Endothelial cell of umbilical vein (primary cell): Measurements from ENCODE around the gene KCNJ18. TPM values are rescaled to one million over a fixed set of nuclear protein-coding genes. Genes with fewer than 3 reads are reported as not detected.
"Not testable (repeated sequence)": the region's sequence is repeated elsewhere in the genome, so short reads cannot be mapped to it uniquely, and the experiment has no call there.

Experiments used
- BruUV-seq: library from RNA; stranded (reverse); fragments of 400-500 nt; replicated peaks from 2 replicates; lab custom pipeline; 2021; lab: Mats Ljungman, UMichigan
- CTCF ChIA-PET: fragments of 300-600, 350-600 bp; sonication (Branson Sonifier 250); formaldehyde crosslinking; loops from one replicate; lab custom pipeline; 2021; ENCODE audit warnings: antibody characterized with exemption, inconsistent platforms; lab: Charles Lee
- POLR2A ChIA-PET: fragments of 300-600, 350-600 bp; sonication (Branson Sonifier 250); formaldehyde crosslinking; loops from one replicate; lab custom pipeline; 2021; ENCODE audit warnings: antibody characterized with exemption, inconsistent platforms; lab: Charles Lee
- DNase-seq: peaks from one replicate; pipeline ENCODE4 v3.0.0-alpha.2; 2011; ENCODE audit warnings: low read depth, low spot score
- FAIRE-seq: peaks from 2 replicates; lab custom pipeline; 2011; peaks lifted over from hg19 to GRCh38; lab: Jason Lieb, UNC
- H2AFZ ChIP-seq: 2 replicates; pipeline ENCODE4 v1.6.0; 2012; ENCODE audit warnings: low read depth, low read length, control low read depth, inconsistent platforms
- H3K27ac ChIP-seq: 2 replicates; pipeline ENCODE4 v1.5.1; 2011; ENCODE audit warnings: low read depth, mild to moderate bottlenecking, control low read depth, low read length, moderate library complexity; ENCODE audit not compliant: insufficient read depth
- H3K27me3 ChIP-seq, 2 experiments: 2 replicates each; pipeline versions ENCODE4 v1.6.0 to v1.6.1; 2011; ENCODE audit warnings: low read length in 2 of 2, mixed read lengths in 1 of 2; ENCODE audit not compliant: control insufficient read depth in 2 of 2, insufficient read depth in 2 of 2
- H3K36me3 ChIP-seq, 2 experiments: 2 replicates in 1 of 2; 3 replicates in 1 of 2; pipeline ENCODE4 v1.5.1; 2011; ENCODE audit warnings: low read length in 2 of 2, mild to moderate bottlenecking in 1 of 2, moderate library complexity in 1 of 2; ENCODE audit not compliant: control insufficient read depth in 2 of 2, insufficient read depth in 2 of 2; ENCODE audit errors: extremely low read depth in 1 of 2
- H3K4me1 ChIP-seq: 3 replicates; pipeline ENCODE4 v1.5.1; 2011; ENCODE audit warnings: mild to moderate bottlenecking, low read length; ENCODE audit not compliant: control insufficient read depth, insufficient read depth; ENCODE audit errors: extremely low read depth
- H3K4me2 ChIP-seq: 2 replicates; pipeline ENCODE4 v1.6.1; 2011; ENCODE audit warnings: low read length, control low read depth, mixed read lengths; ENCODE audit not compliant: insufficient read depth
- H3K4me3 ChIP-seq, 3 experiments: fragments of 200-600 bp in 1 of 3; sonication (generic), shearing (Covaris generic) in 1 of 3; replicated peaks in 1 of 3; 2 replicates each; pipeline ENCODE4 v1.5.1; 2011 to 2016; ENCODE audit warnings: control low read depth in 3 of 3, low read length in 3 of 3, mild to moderate bottlenecking in 2 of 3, inconsistent platforms in 1 of 3, low read depth in 1 of 3, moderate library complexity in 1 of 3; ENCODE audit not compliant: insufficient read depth in 1 of 3
- H3K79me2 ChIP-seq: 2 replicates; pipeline ENCODE4 v1.6.0; 2012; ENCODE audit warnings: low read length, inconsistent platforms; ENCODE audit not compliant: control insufficient read depth, insufficient read depth
- H3K9ac ChIP-seq: replicated peaks from 2 replicates; pipeline ENCODE3; 2011; ENCODE audit warnings: low read length, control low read depth; ENCODE audit not compliant: insufficient read depth; ENCODE audit errors: extremely low read depth
- H3K9me1 ChIP-seq: replicated peaks from 3 replicates; pipeline ENCODE4 v1.6.0; 2011; ENCODE audit warnings: mild to moderate bottlenecking, low read length; ENCODE audit not compliant: control insufficient read depth, insufficient read depth; ENCODE audit errors: extremely low read depth
- H3K9me3 ChIP-seq: replicated peaks from 2 replicates; pipeline ENCODE4 v1.5.1; 2012; ENCODE audit warnings: low read length, inconsistent platforms; ENCODE audit not compliant: control insufficient read depth, insufficient read depth
- H4K20me1 ChIP-seq: replicated peaks from 2 replicates; pipeline ENCODE3; 2011; ENCODE audit warnings: mild to moderate bottlenecking, low read length; ENCODE audit not compliant: control insufficient read depth, insufficient read depth; ENCODE audit errors: extremely low read depth
- dilution Hi-C: fragments of 300-500 bp; cut with MboI; formaldehyde crosslinking; loops from one replicate; pipeline ENCODE4 v1.15.0; 2019; ENCODE audit warnings: low sequenced_read_pairs; ENCODE audit not compliant: extremely low pct_ligation_motif_present
- intact Hi-C: fragments of 100-400 bp; cut with micrococcal nuclease; formaldehyde crosslinking; loops from one replicate; pipeline ENCODE4 v1.10.0; 2022
- polyA plus RNA-seq, 4 experiments: library from polyadenylated mRNA; depleted of rRNA in 3 of 4; stranded (reverse) in 3 of 4; unstranded in 1 of 4; fragments of >200 nt; gene quantifications; 2 replicates each; pipeline versions ENCODE4 v1.2.1 to v1.2.3, GENCODE V29; 2011 to 2012; ENCODE audit warnings: missing spikeins in 1 of 4
- total RNA-seq: library from RNA; stranded (reverse); gene quantifications from 2 replicates; pipeline ENCODE4 v1.2.3, GENCODE V29; 2021

Gene KCNJ18
- total and polyA plus RNA-seq, 2 donors (not counting 3 experiments of a cell fraction or from before 2014, with no cell fraction given): not detected

GRCh38 chr17:21699573-21700236 is 7.4 kb downstream of the KCNJ18 start:
- CTCF ChIA-PET, H3K27me3 ChIP-seq, H3K4me3 ChIP-seq, DNase-seq, H3K9ac ChIP-seq, H3K27ac ChIP-seq, H3K9me1 ChIP-seq, FAIRE-seq, POLR2A ChIA-PET, BruUV-seq, H3K9me3 ChIP-seq, H3K4me1 ChIP-seq, H2AFZ ChIP-seq, H3K36me3 ChIP-seq, dilution Hi-C loops, H3K79me2 ChIP-seq, H4K20me1 ChIP-seq, H3K4me2 ChIP-seq, intact Hi-C loops: not testable (repeated sequence)

GRCh38 chr17:21701090-21701489 is 8.8 kb downstream of the KCNJ18 start:
- H3K9me1 ChIP-seq, H3K4me3 ChIP-seq, H3K27me3 ChIP-seq, DNase-seq, H3K9ac ChIP-seq, H3K36me3 ChIP-seq, H3K79me2 ChIP-seq, POLR2A ChIA-PET, H4K20me1 ChIP-seq, FAIRE-seq, H3K4me1 ChIP-seq, BruUV-seq, H3K27ac ChIP-seq, H3K4me2 ChIP-seq, H3K9me3 ChIP-seq, CTCF ChIA-PET, H2AFZ ChIP-seq, intact Hi-C loops, dilution Hi-C loops: not testable (repeated sequence)

- H3K27me3 ChIP-seq, H3K79me2 ChIP-seq, H3K36me3 ChIP-seq, H3K27ac ChIP-seq, H3K9me3 ChIP-seq, intact Hi-C loops, FAIRE-seq, H3K4me2 ChIP-seq, H3K9ac ChIP-seq, H4K20me1 ChIP-seq, BruUV-seq, H3K4me1 ChIP-seq, CTCF ChIA-PET, H3K9me1 ChIP-seq, H3K4me3 ChIP-seq, POLR2A ChIA-PET, H2AFZ ChIP-seq, DNase-seq, dilution Hi-C loops: not testable (repeated sequence)
Measured at GRCh38 chr17:21702029-21702428, 9.7 kb downstream of the KCNJ18 start.

- not testable (repeated sequence) for BruUV-seq
Measured at GRCh38 chr17:21702521-21702920, 10.2 kb downstream of the KCNJ18 start.

More at GRCh38 chr17:21702521-21702920, 10.2 kb downstream of the KCNJ18 start:
- H3K9ac ChIP-seq, H3K9me3 ChIP-seq, POLR2A ChIA-PET, H2AFZ ChIP-seq, H3K36me3 ChIP-seq, dilution Hi-C loops, H4K20me1 ChIP-seq, H3K79me2 ChIP-seq, DNase-seq, H3K9me1 ChIP-seq, H3K4me2 ChIP-seq, intact Hi-C loops, H3K27ac ChIP-seq, FAIRE-seq, H3K27me3 ChIP-seq, CTCF ChIA-PET, H3K4me1 ChIP-seq, H3K4me3 ChIP-seq: not testable (repeated sequence)
